Fibroblast of upper back skin (primary cell): ENCODE measurements around the gene PKNOX2.

Experiments used
- DNase-seq: peaks from one replicate; pipeline ENCODE4 v3.0.0-alpha.2; 2013

The PKNOX2 gene

GRCh38 chr11:125289419-125290098 lies 125.0 kb downstream of the PKNOX2 start:
- no peak for DNase-seq

- DNase-seq = no peak
These were observed 125.7 kb downstream of the PKNOX2 start for GRCh38 chr11:125290263-125290662.

DNA sequence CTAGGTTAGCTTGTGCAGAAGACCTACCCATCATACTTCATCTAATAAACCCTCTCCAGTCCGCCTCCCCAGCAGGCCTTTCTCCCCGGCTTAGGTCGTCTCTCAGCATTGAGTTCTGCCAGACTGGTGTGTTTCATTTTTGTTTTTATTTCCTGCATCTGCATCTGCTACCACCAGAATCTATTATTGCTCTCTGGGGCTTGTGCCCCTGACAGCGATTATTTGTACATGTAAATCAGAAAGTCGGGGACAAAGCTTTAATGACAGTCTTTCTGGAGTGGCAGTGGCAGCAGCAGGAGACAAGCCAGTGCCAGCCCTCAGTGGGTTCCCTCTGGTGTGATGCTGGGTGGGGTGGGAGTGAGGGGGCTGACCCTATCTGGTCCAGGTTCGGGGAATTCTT lies 127.5 kb downstream of the PKNOX2 start:
- no peak for DNase-seq

- DNase-seq = no peak
These were observed 129.0 kb downstream of the PKNOX2 start for GRCh38 chr11:125293596-125293995.

- DNase-seq = no peak
These were observed 131.4 kb downstream of the PKNOX2 start for GRCh38 chr11:125295931-125296330.

GRCh38 chr11:125297346-125297915 lies 132.9 kb downstream of the PKNOX2 start:
- no peak for DNase-seq

DNA sequence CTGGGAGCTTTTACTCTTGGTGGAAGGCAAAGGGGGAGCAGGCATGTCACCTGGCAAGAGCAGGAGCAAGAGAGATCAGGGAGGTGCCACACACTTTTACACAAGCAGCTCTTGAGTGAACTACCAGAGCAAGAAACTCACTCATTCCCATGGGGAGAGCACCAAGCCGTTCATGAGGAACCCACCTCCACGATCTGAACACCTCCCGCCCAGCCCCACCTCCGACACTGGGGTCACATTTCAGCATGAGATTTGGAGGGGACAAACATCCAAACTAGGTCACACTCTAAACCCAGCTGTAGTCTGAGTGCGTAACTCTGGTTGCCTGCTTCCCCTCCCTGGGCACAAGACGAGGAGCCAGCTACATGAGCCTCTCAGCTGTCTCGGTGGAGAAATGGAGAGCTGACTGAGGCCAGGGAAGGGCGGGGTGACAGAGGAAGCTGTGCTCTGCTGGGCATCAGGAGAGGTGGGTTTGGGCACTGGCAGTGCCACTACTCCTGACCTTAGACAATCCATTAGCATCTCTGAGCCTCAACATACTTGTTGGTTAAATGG lies 134.6 kb downstream of the PKNOX2 start:
- DNase-seq = no peak

DNA sequence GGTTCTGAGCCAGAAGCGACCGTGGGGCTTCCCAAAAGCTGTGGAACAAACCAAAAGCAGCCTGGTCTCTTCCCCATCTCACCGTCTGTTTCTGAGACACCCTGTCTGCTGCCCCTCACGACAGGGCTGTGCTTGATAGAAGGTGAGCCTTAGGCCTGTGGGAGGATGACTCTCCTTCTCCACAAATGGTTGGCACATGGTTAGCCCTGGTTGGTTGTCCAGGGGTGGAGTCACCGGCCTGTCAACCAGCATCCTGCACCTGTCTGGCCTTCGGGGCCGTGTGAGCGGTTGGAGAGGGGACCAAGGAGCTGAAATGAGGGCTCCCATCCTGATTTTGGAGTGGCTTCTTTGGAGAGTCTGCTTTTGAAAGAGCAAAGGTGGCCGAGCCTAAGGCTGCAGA lies 135.3 kb downstream of the PKNOX2 start:
- DNase-seq = no peak

- peak; percentile 83 for DNase-seq
These were observed 136.3 kb downstream of the PKNOX2 start for GRCh38 chr11:125300791-125301218.

DNA sequence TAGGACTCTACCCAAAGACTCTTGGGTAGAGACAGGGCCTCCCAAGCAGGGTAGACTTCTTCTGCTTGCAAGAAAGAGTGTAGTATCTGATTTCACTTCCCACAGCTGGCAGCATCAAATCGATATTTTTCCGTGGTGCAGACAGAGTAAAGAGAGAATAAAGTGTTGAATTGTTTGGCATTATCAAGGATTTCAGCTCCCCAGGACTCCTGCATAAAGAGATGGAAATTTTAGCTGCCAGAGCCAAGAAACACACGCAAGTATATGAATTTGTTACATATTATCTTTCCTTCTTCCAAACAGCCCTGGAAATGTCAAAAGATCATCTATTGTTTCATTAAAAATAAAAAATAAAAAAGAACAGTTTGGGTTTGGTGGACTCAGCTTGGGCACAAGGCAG lies 136.8 kb downstream of the PKNOX2 start:
- no peak for DNase-seq

DNA sequence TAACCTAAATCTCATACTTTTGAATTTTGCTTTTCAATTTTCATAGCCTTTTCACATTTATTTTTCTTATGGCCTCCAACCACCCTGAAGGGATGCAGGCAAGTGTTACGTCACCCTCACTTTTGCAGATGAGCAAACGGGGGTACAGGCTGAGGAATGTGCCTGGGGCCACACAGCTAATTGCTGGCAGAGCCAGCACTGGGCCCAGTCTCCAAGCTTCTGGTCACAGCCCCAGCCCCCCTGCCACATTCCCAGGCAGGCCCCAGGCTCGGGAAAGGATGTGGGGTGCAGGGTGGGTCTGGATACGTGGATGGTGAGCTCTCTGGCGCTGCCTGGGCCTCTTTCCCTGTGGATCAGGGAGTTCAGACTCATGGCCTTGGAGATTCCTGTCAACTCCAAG lies 138.6 kb downstream of the PKNOX2 start:
- no peak for DNase-seq

DNA sequence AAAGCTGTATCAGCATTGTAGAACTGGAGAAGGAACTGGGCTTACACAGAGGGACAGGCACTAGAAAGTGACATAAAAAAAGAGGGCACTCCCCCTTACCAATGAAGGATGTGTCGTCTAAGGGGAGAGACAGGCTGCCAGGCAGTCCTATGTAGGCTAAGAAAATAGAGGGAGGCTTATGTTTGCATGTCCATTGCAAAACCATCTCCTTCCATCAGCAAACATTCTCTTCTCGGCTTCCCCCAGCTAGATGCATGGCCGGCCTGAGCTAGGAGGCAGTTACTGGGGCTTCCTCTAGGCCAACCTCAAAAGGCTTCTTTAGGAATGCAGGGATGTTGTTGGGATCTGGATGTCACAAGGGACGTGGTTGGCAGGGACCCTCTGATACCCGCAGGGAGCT lies 139.1 kb downstream of the PKNOX2 start:
- DNase-seq = no peak

DNA sequence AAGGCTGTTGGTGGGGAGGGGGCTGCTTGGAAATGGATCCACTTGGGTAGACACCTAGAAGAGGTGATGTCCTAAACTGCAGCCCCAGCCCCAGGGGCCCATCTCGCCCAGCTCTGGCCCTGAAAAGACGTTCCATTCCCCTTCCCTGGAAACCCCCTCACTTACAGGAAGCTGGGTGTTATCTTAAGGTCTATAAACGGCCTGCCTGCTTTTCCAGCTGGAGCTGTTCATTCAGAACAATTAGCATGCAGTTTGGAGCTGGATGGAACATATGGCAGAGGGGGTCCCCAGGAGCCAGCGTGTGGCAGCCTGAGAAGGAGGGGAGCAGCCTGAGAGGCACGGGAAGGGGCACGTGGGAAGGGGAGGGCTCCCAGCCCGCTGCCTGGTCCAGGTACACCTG lies 139.6 kb downstream of the PKNOX2 start:
- DNase-seq = no peak

- DNase-seq = no peak
These were observed 140.3 kb downstream of the PKNOX2 start for GRCh38 chr11:125304876-125305275.

- no peak for DNase-seq
These were observed 140.8 kb downstream of the PKNOX2 start for GRCh38 chr11:125305345-125305744.

DNA sequence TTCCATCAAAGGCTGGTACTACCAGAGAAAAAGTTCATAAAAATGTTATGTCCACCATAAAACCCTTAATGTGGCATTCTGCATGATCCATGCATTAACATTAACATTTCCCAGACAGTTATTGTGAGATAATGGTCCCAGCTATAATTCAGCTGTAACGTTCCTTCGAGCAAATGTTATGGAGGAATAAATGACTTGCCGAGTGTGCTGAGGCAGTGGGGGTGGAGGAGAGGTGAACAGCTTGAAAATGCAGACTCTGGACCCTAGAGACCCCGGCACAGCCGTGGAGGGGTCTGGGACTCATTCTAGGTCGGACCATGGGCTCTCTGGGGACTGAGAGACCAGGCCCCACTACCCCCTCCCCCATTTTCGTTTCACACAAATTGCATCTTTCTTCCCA lies 141.9 kb downstream of the PKNOX2 start:
- DNase-seq = no peak

- no peak for DNase-seq
These were observed 143.7 kb downstream of the PKNOX2 start for GRCh38 chr11:125308246-125308645.

- no peak for DNase-seq
These were observed 147.8 kb downstream of the PKNOX2 start for GRCh38 chr11:125312391-125312790.

- DNase-seq = no peak
These were observed 148.3 kb downstream of the PKNOX2 start for GRCh38 chr11:125312812-125313211.

GRCh38 chr11:125313271-125314219 lies 149.0 kb downstream of the PKNOX2 start:
- no peak for DNase-seq

GRCh38 chr11:125314276-125315078 lies 149.9 kb downstream of the PKNOX2 start:
- no peak for DNase-seq

GRCh38 chr11:125315079-125315740 lies 150.7 kb downstream of the PKNOX2 start:
- DNase-seq = peak; percentile 18
